Right renal pelvis (tissue), 4 donors: ENCODE data around the gene NGB. TPM values are rescaled to one million over a fixed set of nuclear protein-coding genes. Genes with fewer than 3 reads are reported as not detected.

ENCODE experiments used
- DNase-seq, 4 donors: peaks; one replicate each; pipeline ENCODE4 v3.0.0-alpha.2; 2013; ENCODE audit warnings: low read depth in 4 of 4, low spot score in 3 of 4, missing footprints in 1 of 4
- polyA plus RNA-seq, 4 donors: library from polyadenylated mRNA; unstranded; fragments of 120-200 nt; gene quantifications; one replicate each; pipeline ENCODE4 v1.2.1, GENCODE V29; 2013; ENCODE audit not compliant: insufficient read length in 4 of 4

Gene NGB
- polyA plus RNA-seq, 4 donors = 0.05 TPM; not detected in 3

DNA sequence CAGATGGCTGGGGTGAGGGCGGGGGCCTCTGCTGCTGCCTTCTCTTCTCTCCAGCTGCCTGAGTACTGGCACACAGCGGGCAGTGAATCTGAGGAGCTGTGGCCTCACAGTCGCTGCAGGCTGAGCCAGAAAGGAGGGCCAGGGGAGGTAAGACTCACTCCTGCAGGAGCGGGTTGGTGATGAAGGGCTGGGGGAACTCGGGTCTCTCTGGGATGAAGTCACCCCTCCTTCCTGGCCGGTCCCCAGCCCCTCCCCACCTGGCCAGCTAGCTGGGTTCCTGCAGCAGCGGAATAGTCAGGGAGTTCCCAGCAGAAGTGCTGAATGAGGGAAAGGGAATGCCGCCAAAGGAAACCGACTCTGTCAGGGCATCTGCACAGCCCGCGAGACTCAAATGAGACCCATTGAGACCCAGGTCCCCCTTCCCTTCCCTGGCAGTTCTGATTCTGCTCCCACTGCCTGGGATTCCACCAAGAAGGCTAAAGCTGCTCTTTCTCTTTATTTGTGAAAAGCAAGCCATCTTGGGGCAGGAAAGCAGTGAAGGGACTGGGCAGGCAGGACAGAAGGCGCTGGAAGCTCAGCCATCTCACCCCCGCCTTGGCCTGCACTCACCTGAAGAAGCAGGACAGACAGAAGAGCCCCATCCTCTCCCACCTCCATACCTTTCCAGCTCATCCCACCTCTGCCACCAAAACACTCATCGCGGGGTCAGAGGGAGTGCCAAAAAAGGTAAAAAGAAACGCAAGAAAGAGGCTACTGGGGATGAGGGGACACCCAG is 5.3 kb downstream of the NGB start:
- DNase-seq = no peak

- DNase-seq = no peak
Measured at GRCh38 chr14:77265187-77265515, 5.9 kb downstream of the NGB start.

DNA sequence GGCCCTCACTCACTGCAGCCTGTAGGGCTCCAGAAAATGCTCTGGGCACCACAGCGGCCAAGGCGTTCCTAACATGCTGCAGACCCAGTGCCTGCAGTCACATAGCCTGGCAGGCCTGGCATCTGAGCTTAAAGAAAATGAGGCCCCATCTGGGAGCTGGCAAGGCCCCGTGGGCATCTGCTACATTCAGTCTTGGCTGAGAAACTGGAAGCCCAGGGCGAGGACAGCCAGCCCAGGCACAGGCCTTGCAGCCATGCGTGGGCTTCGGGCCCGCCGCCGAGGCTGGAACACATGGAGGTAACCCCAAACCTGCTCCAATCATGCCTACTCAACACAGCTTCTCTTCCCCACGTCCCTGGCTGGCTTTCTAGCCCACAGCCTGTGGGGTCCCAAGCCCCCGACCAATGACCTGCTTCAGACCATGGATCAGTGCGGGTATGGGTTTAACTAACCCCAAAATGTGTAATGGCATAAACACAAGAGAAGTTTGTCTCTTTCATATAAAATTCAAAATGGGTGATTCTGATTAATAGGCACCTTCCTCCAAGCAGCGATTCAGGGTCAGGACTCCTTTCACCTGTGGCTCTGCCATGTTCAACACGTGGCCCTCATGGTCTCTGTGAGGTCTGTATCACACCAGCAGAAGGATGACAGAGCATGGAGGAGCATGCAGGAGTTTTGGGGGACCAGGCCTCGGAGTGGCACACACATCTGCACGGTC is 6.4 kb downstream of the NGB start:
- DNase-seq = no peak

DNA sequence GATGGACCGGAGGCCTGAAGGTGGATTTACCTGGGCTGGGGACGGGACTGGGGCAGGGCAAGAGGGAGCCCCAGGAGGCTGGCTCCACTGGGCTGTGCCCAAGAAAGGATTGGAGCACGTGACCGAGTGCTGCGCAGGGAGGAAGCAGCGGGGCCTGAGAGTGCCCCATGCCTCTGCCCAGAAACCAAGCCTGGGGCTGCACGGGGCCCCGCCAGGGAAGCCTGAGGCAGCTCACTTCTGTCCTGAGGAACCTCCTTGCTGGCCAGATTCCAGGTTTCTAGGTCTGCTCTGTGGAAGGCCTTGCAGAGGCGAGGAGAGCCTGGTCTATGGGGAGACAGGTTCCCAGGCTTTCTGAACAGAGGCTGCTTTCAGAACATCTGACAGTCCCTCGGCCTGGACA is 10.4 kb downstream of the NGB start:
- DNase-seq = no peak

DNA sequence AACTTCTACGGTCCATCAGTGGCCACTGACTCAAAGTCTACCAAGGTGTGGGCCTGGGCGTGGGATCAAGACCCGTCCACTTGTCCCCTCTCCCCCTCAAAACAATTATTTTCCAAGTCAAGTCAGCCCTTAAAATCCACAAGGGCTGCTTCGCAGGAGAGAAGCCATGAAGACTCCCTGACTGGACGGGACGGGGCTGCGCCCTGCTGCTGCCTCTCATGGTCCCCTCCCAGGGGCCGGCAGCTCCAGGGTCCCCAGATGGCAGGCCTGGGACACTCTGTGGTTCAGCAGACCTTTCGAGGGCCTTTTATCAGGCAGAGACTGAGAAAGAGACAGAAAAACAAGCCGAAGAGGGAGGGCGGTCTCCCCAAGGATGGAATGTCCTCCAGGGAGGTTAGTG is 10.8 kb downstream of the NGB start:
- DNase-seq = no peak

DNA sequence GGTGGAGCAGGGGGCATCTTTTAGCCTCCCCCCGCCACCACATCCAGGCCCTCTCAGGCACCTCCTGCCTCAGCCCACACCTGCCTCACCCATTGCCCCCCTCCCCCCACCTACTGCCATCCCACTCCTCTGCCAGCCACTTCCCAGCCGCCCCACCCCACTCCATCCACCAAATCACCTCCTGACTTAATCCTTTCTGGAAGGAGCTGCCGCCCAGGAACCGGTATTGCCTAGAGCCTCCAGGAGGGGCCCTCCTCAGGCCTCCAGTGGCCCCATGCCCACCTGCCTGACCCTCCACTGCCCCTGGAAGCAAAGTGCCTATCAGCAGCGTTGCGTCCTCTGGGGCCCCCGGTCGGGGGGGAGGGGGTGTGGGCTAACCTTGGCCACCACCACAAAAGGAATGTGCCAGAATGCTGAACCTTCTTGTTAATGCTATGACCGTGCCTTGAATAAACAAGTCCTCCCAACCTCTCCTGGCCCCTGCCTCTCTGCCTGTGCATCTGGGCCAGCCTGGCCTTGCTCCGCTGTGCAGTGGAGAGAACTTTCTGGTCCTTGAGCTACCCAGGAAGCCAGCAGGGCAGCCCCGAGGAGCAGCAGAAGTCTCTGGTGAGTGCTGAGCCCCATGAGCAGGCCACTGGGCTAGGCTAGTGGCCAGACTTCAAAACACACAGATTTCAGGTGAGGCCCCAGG is 11.8 kb downstream of the NGB start:
- DNase-seq = no peak

- no peak for DNase-seq
Measured at GRCh38 chr14:77258566-77258965, 12.4 kb downstream of the NGB start.

DNA sequence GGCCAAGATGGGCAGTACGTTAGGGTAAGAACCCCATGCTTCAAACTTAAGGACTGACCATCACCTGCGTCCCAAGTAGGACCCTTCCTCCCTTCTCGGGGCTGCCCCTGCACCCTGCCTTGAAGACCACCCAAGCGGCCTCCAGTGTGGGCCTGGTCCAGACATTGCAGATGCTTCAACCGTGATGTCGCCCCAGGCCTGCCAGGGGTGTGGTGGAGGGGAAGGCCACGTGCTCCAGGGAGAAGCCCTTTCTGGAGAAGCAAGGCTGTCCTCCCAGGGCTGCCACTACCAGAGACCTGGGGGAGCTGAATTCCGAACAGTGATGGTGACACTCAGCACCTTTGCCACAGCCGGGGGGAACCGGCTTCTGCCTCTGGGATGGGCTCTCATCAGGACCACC is 13.3 kb downstream of the NGB start:
- DNase-seq = no peak

- no peak for DNase-seq
Measured at GRCh38 chr14:77256694-77257093, 14.3 kb downstream of the NGB start.

DNA sequence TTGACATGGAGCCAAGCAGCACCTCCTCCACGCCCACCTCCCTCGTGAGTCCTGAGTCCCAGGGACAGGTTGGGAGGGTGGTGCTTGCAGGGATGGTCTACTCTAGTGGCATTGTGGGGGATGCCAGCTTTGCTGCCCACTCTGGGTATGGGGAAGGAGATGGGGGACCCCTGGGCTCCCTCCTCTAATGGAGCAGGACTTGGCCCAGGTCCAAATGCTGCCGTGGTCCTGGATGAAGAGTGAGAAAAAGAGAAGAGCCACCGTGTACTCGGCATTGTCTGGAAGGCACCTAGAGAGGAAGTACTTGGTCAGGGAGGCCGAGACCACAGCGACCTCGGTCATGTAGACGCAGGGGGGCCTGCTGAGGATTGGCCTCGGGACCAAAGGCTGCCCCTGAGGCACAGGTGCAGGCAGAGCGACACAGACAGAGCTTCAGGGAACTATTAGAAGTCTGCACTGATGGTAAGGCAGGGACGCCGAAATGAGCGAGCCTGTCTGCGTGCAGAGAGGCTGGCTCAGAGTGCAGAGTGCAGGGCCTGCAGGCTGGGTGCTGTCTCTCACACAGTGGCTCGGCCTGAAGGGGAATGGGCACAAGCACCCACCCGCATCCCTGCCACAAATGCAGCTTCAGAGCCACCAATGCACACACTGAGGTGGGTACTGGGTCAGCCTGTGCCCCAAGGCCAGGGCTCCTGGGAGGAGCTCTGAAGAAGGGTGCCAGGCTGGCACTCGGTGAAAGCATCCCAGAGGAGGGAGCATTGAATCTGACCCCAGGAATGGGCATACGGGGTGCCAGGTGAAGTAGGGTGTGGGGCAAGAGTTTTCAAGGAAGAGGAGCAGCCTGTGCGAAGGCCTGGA is 17.4 kb downstream of the NGB start:
- no peak for DNase-seq

GRCh38 chr14:77251870-77252269 is 19.1 kb downstream of the NGB start:
- DNase-seq = no peak

GRCh38 chr14:77250927-77251326 is 20.1 kb downstream of the NGB start:
- no peak for DNase-seq

DNA sequence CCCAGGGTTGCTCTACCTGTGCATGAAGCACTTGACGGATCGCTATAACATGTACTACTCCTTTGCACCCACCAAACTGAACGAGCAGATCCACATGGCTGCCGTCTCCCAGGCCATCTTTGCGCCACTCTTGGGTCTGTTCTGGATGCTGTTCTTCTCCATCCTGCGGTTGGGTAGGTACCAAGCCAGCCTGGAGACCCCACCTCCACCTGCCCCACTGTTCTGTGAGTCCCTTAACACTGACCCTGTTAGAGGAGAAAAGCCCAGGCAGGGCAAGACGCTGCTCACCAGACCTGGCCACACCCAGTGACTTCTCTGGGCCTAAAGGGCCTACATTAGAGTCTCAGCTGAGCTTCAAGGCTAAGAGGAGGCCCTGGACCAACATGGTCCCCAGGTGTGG is 21.7 kb downstream of the NGB start:
- DNase-seq = no peak

DNA sequence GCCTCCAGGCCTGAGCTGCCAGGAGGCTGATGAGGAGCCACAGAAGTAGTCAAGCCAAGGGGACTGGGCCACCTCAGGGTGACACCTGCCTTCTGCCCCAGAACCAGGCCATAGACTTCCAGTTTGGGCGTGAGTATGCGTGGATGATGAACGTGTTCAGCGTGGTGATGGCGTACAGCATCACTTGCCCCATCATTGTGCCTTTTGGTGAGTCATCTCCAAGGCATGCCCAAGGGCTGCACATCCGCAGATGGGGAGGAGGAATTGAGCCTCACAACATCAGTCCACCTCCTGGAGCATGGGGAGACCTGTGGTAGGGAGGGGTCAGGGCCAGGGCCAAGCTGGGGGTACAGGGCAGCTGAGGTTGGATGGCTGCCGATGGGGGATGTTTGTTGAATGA is 22.3 kb downstream of the NGB start:
- no peak for DNase-seq

DNA sequence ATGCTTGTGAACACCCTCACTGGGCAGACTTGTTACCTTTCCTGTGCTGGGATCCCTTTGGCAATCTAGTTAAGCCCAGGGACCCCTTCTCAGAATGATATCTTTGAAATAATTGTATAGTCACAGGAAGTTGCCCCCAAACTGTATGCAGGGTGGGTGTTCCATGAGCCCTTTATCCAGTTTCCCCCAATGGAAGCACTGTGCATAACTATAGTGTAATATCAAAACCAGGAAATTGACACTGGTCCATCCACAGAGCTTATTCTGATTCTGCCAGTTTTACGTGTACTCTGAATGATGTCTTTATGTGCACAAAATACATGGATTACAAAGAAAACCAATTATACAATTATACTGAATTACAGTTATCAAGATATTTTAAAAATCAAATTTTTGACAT is 24.2 kb downstream of the NGB start:
- no peak for DNase-seq

GRCh38 chr14:77245820-77246219 is 25.2 kb downstream of the NGB start:
- DNase-seq = no peak

- no peak for DNase-seq
Measured at GRCh38 chr14:77243853-77244252, 27.2 kb downstream of the NGB start.

DNA sequence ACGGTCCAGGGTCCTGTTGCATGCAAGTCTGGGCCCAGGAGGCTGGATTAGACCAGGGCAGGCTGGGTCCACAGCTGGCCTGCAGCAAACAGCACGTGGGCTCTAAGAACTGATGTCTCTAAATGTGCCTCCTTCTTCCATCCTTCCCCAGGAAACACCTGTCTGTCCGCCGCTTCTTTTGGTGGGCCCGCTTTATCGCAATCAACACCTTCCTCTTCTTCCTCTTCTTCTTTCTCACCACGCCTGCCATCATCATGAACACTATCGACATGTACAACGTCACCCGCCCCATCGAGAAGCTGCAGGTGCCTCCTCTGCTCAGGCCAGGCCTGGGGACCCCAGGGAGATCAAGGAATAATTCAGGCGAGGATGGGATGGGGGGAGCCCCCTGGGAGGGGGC is 28.3 kb downstream of the NGB start:
- DNase-seq = no peak

DNA sequence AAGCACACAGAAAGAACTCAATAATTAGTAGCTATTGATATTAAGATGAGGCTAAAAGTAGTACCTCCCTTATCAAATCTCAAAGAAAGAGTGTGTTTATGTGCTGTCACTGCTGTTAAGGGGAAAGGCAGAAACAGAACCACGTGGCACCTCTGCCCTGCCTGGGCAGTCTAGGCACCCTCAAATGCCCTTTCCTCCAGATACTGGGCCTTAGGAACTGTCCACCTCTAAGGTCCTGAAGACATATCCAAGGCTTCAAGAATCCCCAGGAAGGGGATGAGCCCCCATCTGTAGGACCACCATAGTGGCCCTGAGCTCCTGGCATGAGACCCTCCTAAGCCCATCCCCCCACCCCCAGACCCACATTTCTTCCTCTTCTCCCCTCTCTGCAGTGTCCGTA is 29.1 kb downstream of the NGB start:
- DNase-seq = no peak

DNA sequence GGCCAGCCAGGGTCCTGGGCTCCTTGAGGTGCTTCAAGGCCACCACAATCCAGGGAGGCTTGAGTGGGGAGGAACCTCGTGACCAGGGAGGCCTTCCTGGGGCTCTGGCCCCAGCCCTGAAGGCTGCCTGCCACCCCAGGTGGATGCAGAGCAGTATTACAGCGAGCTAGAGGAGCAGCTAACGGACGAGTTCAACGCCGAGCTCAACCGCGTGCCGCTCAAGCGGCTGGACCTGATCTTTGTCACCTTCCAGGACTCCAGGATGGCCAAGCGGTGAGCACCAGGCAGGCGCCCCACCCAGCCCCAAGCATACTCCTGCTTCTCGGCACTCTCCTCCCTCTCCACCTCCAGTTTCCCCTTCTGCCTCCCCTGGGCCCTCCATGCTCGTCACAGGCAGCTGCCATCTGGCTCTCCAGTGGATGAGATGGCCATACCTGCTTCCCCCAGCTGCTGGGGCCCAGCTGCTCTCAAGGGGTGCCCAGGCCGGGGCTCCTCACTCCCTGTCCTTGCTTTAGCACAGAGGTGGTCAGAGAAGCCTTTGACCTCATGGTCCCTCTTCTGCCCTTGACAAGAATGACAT is 30.6 kb downstream of the NGB start:
- DNase-seq = no peak

- no peak for DNase-seq
Measured at GRCh38 chr14:77239412-77239811, 31.6 kb downstream of the NGB start.
